NCI-H69 (cell line): Measurements from ENCODE around the gene FLAD1.

Source experiments
- DNase-seq: peaks from one replicate; lab custom pipeline; 2025; lab: John Stamatoyannopoulos, UW

FLAD1 gene

DNA sequence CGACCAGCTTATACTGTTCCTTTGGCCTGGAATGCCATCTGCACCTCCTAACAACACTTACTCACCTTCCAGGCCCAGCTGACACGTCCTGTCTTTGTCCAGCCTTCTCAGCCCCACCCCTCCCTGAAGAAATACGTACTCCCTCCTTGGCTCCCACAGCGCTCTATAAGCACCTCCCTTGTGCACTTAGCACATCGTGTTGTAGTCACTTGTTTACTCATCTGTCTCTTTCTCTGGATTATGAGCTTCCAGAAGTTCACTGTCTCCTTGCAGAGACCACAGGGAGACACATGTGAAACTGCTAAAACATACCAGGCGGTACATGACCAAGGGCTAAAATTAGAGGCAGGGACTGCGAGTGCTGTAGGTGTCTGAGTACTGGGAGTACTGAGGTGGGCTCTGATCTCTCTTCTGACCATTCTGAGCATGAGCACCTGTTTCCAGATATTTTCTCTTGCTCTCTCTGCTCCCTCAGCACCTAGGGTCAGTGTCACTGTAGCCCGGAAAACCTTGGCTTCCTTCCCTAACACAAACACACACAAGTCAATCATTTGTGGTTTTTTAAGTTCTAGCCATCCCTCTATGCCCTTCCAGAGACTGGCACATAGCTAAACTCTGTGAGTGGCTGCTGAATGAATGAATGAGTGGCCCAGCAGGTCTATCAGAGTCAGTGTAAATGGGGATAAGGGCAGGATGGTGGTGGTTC, 55.6 kb downstream of the FLAD1 start:
- DNase-seq, result no peak

DNA sequence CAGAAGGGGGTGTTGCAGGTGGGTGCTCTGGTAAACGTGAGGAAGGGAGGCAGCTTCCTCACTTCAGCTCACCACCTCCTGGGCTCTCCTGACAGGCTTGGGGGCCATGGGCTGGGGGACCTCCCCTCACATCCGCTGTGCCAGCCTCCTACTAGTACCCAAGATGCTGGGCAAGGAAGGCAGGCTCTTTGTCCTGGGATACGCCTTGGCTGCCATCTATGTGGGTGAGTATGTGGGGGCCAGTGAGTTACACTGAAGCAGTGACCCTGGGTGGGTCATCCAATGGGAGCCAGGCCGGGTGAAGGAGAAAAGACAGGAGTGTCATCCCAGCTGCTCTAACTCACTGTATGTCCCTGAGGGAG, 56.1 kb downstream of the FLAD1 start:
- no peak for DNase-seq

GRCh38 chr1:155040358-155041093, 57.4 kb downstream of the FLAD1 start:
- no peak for DNase-seq
